OCI-LY3 (cell line): ENCODE measurements around the gene FADS3.

Experiments used
- H2AFZ ChIP-seq: fragments of 200-600, 300-600 bp; shearing (Covaris generic); 2 replicates; pipeline ENCODE4 v1.6.0; 2014; ENCODE audit warnings: antibody characterized with exemption, low read depth, low read length
- H3K27ac ChIP-seq: fragments of 200-600, 300-600 bp; sonication (generic); 2 replicates; pipeline ENCODE4 v1.5.1; 2014; ENCODE audit warnings: mild to moderate bottlenecking, low read length, moderate library complexity, mixed read lengths
- H3K27me3 ChIP-seq: fragments of 200-600, 300-600 bp; sonication (generic); 2 replicates; pipeline ENCODE4 v1.6.1; 2014; ENCODE audit warnings: low read depth, low read length, mixed read lengths
- H3K36me3 ChIP-seq: fragments of 200-600, 300-600 bp; sonication (generic); replicated peaks from 2 replicates; pipeline ENCODE3; 2014; ENCODE audit warnings: low read depth, low read length, mixed read lengths
- H3K4me1 ChIP-seq: fragments of 300-600, 200-600 bp; sonication (generic); 2 replicates; pipeline ENCODE4 v1.6.1; 2014; ENCODE audit warnings: low read length, mixed read lengths
- H3K4me2 ChIP-seq: fragments of 200-600, 300-600 bp; sonication (generic); 2 replicates; pipeline ENCODE4 v1.6.1; 2014; ENCODE audit warnings: low read length, mixed read lengths
- H3K4me3 ChIP-seq: fragments of 300-600, 200-600 bp; sonication (generic); 2 replicates; pipeline ENCODE4 v1.5.1; 2014; ENCODE audit warnings: antibody characterized with exemption, mild to moderate bottlenecking, low read length, moderate library complexity
- H3K79me2 ChIP-seq: fragments of 300-600, 200-600 bp; shearing (Covaris generic); 2 replicates; pipeline ENCODE4 v1.6.1; 2014; ENCODE audit warnings: mild to moderate bottlenecking, low read length, mixed read lengths
- H3K9ac ChIP-seq: fragments of 300-600, 200-600 bp; shearing (Covaris generic); 2 replicates; pipeline ENCODE4 v1.6.0; 2014; ENCODE audit warnings: mild to moderate bottlenecking, low read length, moderate library complexity
- H3K9me3 ChIP-seq: fragments of 200-600, 300-600 bp; shearing (Covaris generic); 2 replicates; pipeline ENCODE4 v1.6.1; 2014; ENCODE audit warnings: low read length, mixed read lengths; ENCODE audit not compliant: insufficient read depth
- H4K20me1 ChIP-seq: fragments of 200-600, 300-600 bp; sonication (generic); 2 replicates; pipeline ENCODE4 v1.6.1; 2016; ENCODE audit warnings: low read length, mixed read lengths; ENCODE audit not compliant: insufficient read depth
- CTCF ChIP-seq: fragments of 200-600, 300-600 bp; sonication (generic); IDR thresholded peaks from 2 replicates; pipeline ENCODE4 v1.5.1; 2014; ENCODE audit warnings: antibody characterized with exemption, low read length, low read depth
- EZH2phosphoT487 ChIP-seq: fragments of 200-600 bp; shearing (Covaris generic); IDR thresholded peaks from 2 replicates; pipeline ENCODE4 v1.6.1; 2018; ENCODE audit warnings: antibody characterized with exemption, mixed run types, low read depth

FADS3 gene

GRCh38 chr11:61833926-61834277 lies 57.4 kb downstream of the FADS3 start:
- Histone ChIP-seq H3K9ac (peak overlapping the region; percentile 71), H3K4me2 (peak overlapping the region; percentile 98)
- TF ChIP-seq CTCF: no peak
- TF ChIP-seq EZH2phosphoT487: no peak

GRCh38 chr11:61833471-61833870 lies 57.9 kb downstream of the FADS3 start:
- Histone ChIP-seq H3K9me3 (no peaks in the 10 kb centered on the region), H3K27me3 (no peaks in the 10 kb centered on the region), H3K9ac (peak overlapping the region; percentile 71), H3K4me1 (peaks cover 67% of the 10 kb centered on the region), H2AFZ (no peak overlapping the region), H3K79me2 (peaks cover 89% of the 10 kb centered on the region), H3K36me3 (peaks cover 70% of the 10 kb centered on the region), H3K4me2 (peak overlapping the region; percentile 98), H4K20me1 (peaks cover 30% of the 10 kb centered on the region), H3K4me3 (peak overlapping the region; percentile 40), H3K27ac (peak overlapping the region; percentile 96)
- TF ChIP-seq EZH2phosphoT487 (no peak), CTCF (no peak)

More at GRCh38 chr11:61833926-61834277, 57.4 kb downstream of the FADS3 start:
- Histone ChIP-seq H3K4me1 (peaks cover 67% of the 10 kb centered on the region), H3K36me3 (peaks cover 74% of the 10 kb centered on the region), H3K27me3 (no peaks in the 10 kb centered on the region), H4K20me1 (peaks cover 30% of the 10 kb centered on the region), H3K4me3 (peak overlapping the region; percentile 40), H3K27ac (peak overlapping the region; percentile 96), H3K79me2 (peaks cover 85% of the 10 kb centered on the region), H3K9me3 (no peaks in the 10 kb centered on the region), H2AFZ (no peak overlapping the region)

- H3K4me1 ChIP-seq: peaks cover 67% of the 10 kb centered on the region
- H3K79me2 ChIP-seq: peaks cover 96% of the 10 kb centered on the region
- H3K27me3 ChIP-seq: no peaks in the 10 kb centered on the region
- H3K27ac ChIP-seq: peak overlapping the region; percentile 96
- H3K4me2 ChIP-seq: peak overlapping the region; percentile 98
- H3K9me3 ChIP-seq: no peaks in the 10 kb centered on the region
- no peak overlapping the region for H2AFZ ChIP-seq
- peaks cover 63% of the 10 kb centered on the region for H3K36me3 ChIP-seq
- peaks cover 30% of the 10 kb centered on the region for H4K20me1 ChIP-seq
- TF ChIP-seq EZH2phosphoT487: no peak
- TF ChIP-seq CTCF: no peak
- 0 out of 2 replicates have a peak overlapping the region, but pooled peaks have one; percentile 40 for H3K4me3 ChIP-seq
- peak overlapping the region; percentile 71; the same call in 1 of the 2 replicates for H3K9ac ChIP-seq
Observed at GRCh38 chr11:61832754-61833153, 58.6 kb downstream of the FADS3 start.

GRCh38 chr11:61832207-61832606 lies 59.1 kb downstream of the FADS3 start:
- Histone ChIP-seq H3K4me1 (peaks cover 67% of the 10 kb centered on the region), H3K79me2 (peaks cover 95% of the 10 kb centered on the region), H3K27ac (peak overlapping the region; percentile 96), H4K20me1 (peaks cover 30% of the 10 kb centered on the region), H3K27me3 (no peaks in the 10 kb centered on the region), H3K9me3 (no peaks in the 10 kb centered on the region), H2AFZ (no peak overlapping the region), H3K9ac (no peak overlapping the region), H3K4me3 (no peak overlapping the region; the same call in 1 of the 2 replicates), H3K4me2 (peak overlapping the region; percentile 98), H3K36me3 (peaks cover 58% of the 10 kb centered on the region)
- no peak for TF ChIP-seq EZH2phosphoT487
- no peak for TF ChIP-seq CTCF
